Neural progenitor cell (in vitro differentiated cells): ENCODE measurements around the gene ISL2. TPM values are rescaled to one million over a fixed set of nuclear protein-coding genes. Genes with fewer than 3 reads are reported as not detected.
"Not testable (repeated sequence)": the region's sequence is repeated elsewhere in the genome, so short reads cannot be mapped to it uniquely, and the experiment has no call there.

Experiments
- DNase-seq: peaks from one replicate; pipeline ENCODE4 v3.0.0-alpha.2; 2016; ENCODE audit warnings: low spot score
- H2AFZ ChIP-seq: fragments of 200-600 bp; sonication (generic); replicated peaks from 2 replicates; pipeline ENCODE4 v1.6.1; 2016; ENCODE audit warnings: antibody characterized with exemption
- H3F3A ChIP-seq: fragments of 200-600 bp; sonication (generic); 2 replicates; pipeline ENCODE4 v1.6.1; 2016; ENCODE audit warnings: antibody characterized with exemption, low read depth
- H3K27ac ChIP-seq: fragments of 200-600 bp; sonication (generic); 2 replicates; pipeline ENCODE4 v1.5.1; 2016; ENCODE audit warnings: mild to moderate bottlenecking
- H3K27me3 ChIP-seq: fragments of 200-600 bp; sonication (generic); 2 replicates; pipeline ENCODE4 v1.6.1; 2016; ENCODE audit warnings: mild to moderate bottlenecking, moderate library complexity
- H3K36me3 ChIP-seq: fragments of 200-600 bp; sonication (generic); 2 replicates; pipeline ENCODE4 v1.5.1; 2016
- H3K4me1 ChIP-seq: fragments of 200-600 bp; sonication (generic); 2 replicates; pipeline ENCODE4 v1.6.1; 2016; ENCODE audit warnings: mixed run types
- H3K4me2 ChIP-seq: fragments of 200-600 bp; sonication (generic); 2 replicates; pipeline ENCODE4 v1.6.1; 2016
- H3K4me3 ChIP-seq: fragments of 200-600 bp; sonication (generic); 2 replicates; pipeline ENCODE4 v1.5.1; 2016
- H3K79me2 ChIP-seq: fragments of 200-600 bp; sonication (generic); 2 replicates; pipeline ENCODE4 v1.6.1; 2016; ENCODE audit warnings: low read depth
- H3K9ac ChIP-seq: fragments of 200-600 bp; sonication (generic); 2 replicates; pipeline ENCODE4 v1.6.1; 2016
- H3K9me3 ChIP-seq: fragments of 200-600 bp; sonication (generic); 2 replicates; pipeline ENCODE4 v1.5.1; 2016; ENCODE audit warnings: low read depth
- H4K20me1 ChIP-seq: fragments of 200-600 bp; sonication (generic); 2 replicates; pipeline ENCODE4 v1.6.1; 2016; ENCODE audit warnings: low read depth
- H3K27ac Mint-ChIP-seq: 3 replicates; pipeline ENCODE4 v1.8.0; 2021; ENCODE audit warnings: mixed read lengths
- H3K27me3 Mint-ChIP-seq: 2 replicates; pipeline ENCODE4 v1.8.0; 2022; ENCODE audit warnings: low read depth, mild to moderate bottlenecking, inconsistent platforms, moderate library complexity, mixed read lengths; ENCODE audit not compliant: insufficient read depth
- H3K36me3 Mint-ChIP-seq: 3 replicates; pipeline ENCODE4 v1.8.0; 2021; ENCODE audit warnings: mixed read lengths
- H3K4me1 Mint-ChIP-seq: 3 replicates; pipeline ENCODE4 v1.8.0; 2021; ENCODE audit warnings: mixed read lengths
- H3K4me3 Mint-ChIP-seq: 3 replicates; pipeline ENCODE4 v1.8.0; 2021; ENCODE audit warnings: mild to moderate bottlenecking, moderate library complexity, mixed read lengths
- H3K9me3 Mint-ChIP-seq: 3 replicates; pipeline ENCODE4 v1.8.0; 2020; ENCODE audit warnings: mixed read lengths
- CTCF ChIP-seq: fragments of 200-600 bp; sonication (generic); IDR thresholded peaks from 2 replicates; pipeline ENCODE4 v1.5.1; 2017; ENCODE audit warnings: antibody characterized with exemption, mild to moderate bottlenecking
- EZH2 ChIP-seq: fragments of 200-600 bp; sonication (generic); IDR thresholded peaks from 2 replicates; pipeline ENCODE4 v1.6.1; 2017; ENCODE audit warnings: antibody characterized with exemption, mild to moderate bottlenecking, moderate library complexity
- EZH2phosphoT487 ChIP-seq: fragments of 200-600 bp; sonication (generic); IDR thresholded peaks from 2 replicates; pipeline ENCODE4 v1.6.1; 2017; ENCODE audit warnings: antibody characterized with exemption
- total RNA-seq: library from RNA; depleted of rRNA; stranded (reverse); fragments of >200 nt; gene quantifications from 2 replicates; pipeline ENCODE4 v1.2.3, GENCODE V29; 2015; ENCODE audit warnings: low replicate concordance

ISL2 gene
- total RNA-seq, 1 donor from 2014 or later, result not detected

- Mint-ChIP-seq H3K27me3 (no peaks in the 10 kb centered on the region), H3K4me1 (no peaks in the 10 kb centered on the region), H3K9me3 (no peaks in the 10 kb centered on the region), H3K27ac (no peak overlapping the region), H3K36me3 (peaks cover 6% of the 10 kb centered on the region), H3K4me3 (no peak overlapping the region)
- Histone ChIP-seq H3K9me3 (no peaks in the 10 kb centered on the region), H4K20me1 (peaks cover 14% of the 10 kb centered on the region), H3K36me3 (no peaks in the 10 kb centered on the region), H3K4me2 (no peak overlapping the region), H2AFZ (no peak overlapping the region), H3F3A (no peaks in the 10 kb centered on the region), H3K27ac (no peak overlapping the region), H3K79me2 (peaks cover 70% of the 10 kb centered on the region), H3K4me1 (no peaks in the 10 kb centered on the region), H3K27me3 (no peaks in the 10 kb centered on the region), H3K9ac (no peak overlapping the region), H3K4me3 (no peak overlapping the region)
- TF ChIP-seq EZH2, result no peak
- TF ChIP-seq CTCF, result no peak
- DNase-seq, result no peak
These were observed 39.7 kb upstream of the ISL2 start for GRCh38 chr15:76296849-76297248.

GRCh38 chr15:76297951-76298350 lies 38.6 kb upstream of the ISL2 start:
- H3K9me3 Mint-ChIP-seq, H3K4me3 ChIP-seq, H2AFZ ChIP-seq, H3K27ac Mint-ChIP-seq, H3F3A ChIP-seq, H3K4me2 ChIP-seq, H3K9me3 ChIP-seq, H3K36me3 ChIP-seq, H3K27me3 ChIP-seq, H3K27me3 Mint-ChIP-seq, H3K4me1 Mint-ChIP-seq, H3K27ac ChIP-seq, DNase-seq, H3K9ac ChIP-seq, H3K4me3 Mint-ChIP-seq, H3K36me3 Mint-ChIP-seq: not testable (repeated sequence)
- Histone ChIP-seq H3K4me1 (peaks cover 10% of the 10 kb centered on the region), H4K20me1 (peaks cover 18% of the 10 kb centered on the region), H3K79me2 (peaks cover 73% of the 10 kb centered on the region)

- H3F3A ChIP-seq, result no peaks in the 10 kb centered on the region
- H3K4me2 ChIP-seq, result no peak overlapping the region
- no peaks in the 10 kb centered on the region for H3K9me3 ChIP-seq
- H3K9ac ChIP-seq, result no peak overlapping the region
- Mint-ChIP-seq H3K27me3 (no peaks in the 10 kb centered on the region), H3K9me3 (no peaks in the 10 kb centered on the region), H3K4me1 (peaks cover 3% of the 10 kb centered on the region), H3K4me3 (no peak overlapping the region), H3K36me3 (no peaks in the 10 kb centered on the region), H3K27ac (no peak overlapping the region)
- no peak overlapping the region for H2AFZ ChIP-seq
- no peak for DNase-seq
- TF ChIP-seq EZH2phosphoT487 (no peak), EZH2 (no peak), CTCF (no peak)
- H3K4me1 ChIP-seq, result peaks cover 10% of the 10 kb centered on the region
- no peaks in the 10 kb centered on the region for H3K27me3 ChIP-seq
- peaks cover 77% of the 10 kb centered on the region for H3K79me2 ChIP-seq
- peaks cover 18% of the 10 kb centered on the region for H4K20me1 ChIP-seq
- no peak overlapping the region for H3K4me3 ChIP-seq
- H3K36me3 ChIP-seq, result no peaks in the 10 kb centered on the region
- H3K27ac ChIP-seq, result no peak overlapping the region
These were observed 37.6 kb upstream of the ISL2 start for GRCh38 chr15:76298986-76299385.

GRCh38 chr15:76299786-76300185 lies 36.8 kb upstream of the ISL2 start:
- H3K36me3 ChIP-seq, result no peaks in the 10 kb centered on the region
- H2AFZ ChIP-seq, result no peak overlapping the region
- no peak for DNase-seq
- H4K20me1 ChIP-seq, result peaks cover 18% of the 10 kb centered on the region
- H3F3A ChIP-seq, result no peaks in the 10 kb centered on the region
- no peak overlapping the region for H3K27ac Mint-ChIP-seq
- H3K27me3 Mint-ChIP-seq, result no peaks in the 10 kb centered on the region
- H3K27me3 ChIP-seq, result no peaks in the 10 kb centered on the region
- TF ChIP-seq CTCF (no peak), EZH2phosphoT487 (no peak), EZH2 (no peak)
- no peak overlapping the region for H3K27ac ChIP-seq
- H3K36me3 Mint-ChIP-seq, result no peaks in the 10 kb centered on the region
- H3K4me1 ChIP-seq, result peaks cover 10% of the 10 kb centered on the region
- H3K4me3 Mint-ChIP-seq, result no peak overlapping the region
- no peak overlapping the region for H3K4me2 ChIP-seq
- H3K4me3 ChIP-seq, result no peak overlapping the region
- peaks cover 83% of the 10 kb centered on the region for H3K79me2 ChIP-seq
- H3K4me1 Mint-ChIP-seq, result peaks cover 3% of the 10 kb centered on the region
- H3K9me3 Mint-ChIP-seq, result no peaks in the 10 kb centered on the region
- H3K9me3 ChIP-seq, result no peaks in the 10 kb centered on the region
- H3K9ac ChIP-seq, result no peak overlapping the region
